Measurements from ENCODE around the gene LRRC8D.
"Not testable (repeated sequence)": the region's sequence is repeated elsewhere in the genome, so short reads cannot be mapped to it uniquely, and the experiment has no call there.

LRRC8D gene

DNA sequence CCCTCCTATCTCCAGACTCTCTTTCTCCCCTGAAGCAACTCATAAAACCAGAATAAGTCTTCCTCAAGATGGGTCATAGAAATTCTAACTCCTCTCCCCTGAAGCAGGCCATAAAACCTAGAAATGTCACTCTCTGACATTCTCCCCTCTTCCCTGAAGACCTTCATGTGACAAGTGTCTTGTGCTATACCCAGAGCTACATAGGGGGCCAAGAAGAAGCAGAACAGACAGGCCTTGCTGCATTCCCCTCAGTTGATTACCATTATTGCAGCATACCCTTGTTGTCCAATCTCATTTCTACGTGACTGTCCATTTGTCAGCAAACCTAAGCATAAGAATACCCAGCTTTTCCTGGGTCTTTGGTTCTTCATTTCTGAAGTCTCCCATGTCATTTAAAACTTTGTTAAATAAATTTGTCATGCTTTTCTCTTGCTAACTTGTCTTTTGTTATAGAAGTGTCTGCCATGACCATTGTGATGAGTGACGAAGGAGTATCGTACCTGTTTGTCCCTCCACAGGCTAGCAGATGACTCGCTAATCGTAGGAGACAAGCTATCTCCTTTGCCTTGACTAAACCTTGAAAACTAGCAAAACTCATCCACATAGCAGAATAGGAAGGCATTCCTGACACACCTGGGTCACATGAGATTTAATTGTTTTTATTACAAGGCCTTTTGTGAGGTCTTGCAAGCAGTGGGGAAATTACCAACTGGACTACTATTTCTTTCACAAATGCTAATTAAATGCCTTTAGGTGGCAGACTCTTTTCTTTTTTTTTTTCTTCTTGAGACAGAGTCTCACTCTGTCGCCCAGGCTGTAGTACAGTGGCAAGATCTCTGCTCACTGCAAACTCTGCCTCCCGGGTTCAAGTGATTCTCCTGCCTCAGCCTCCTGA is 134.7 kb downstream of the LRRC8D start:
- no peak for DNase-seq (ENCODE audit: low spot score)

DNA sequence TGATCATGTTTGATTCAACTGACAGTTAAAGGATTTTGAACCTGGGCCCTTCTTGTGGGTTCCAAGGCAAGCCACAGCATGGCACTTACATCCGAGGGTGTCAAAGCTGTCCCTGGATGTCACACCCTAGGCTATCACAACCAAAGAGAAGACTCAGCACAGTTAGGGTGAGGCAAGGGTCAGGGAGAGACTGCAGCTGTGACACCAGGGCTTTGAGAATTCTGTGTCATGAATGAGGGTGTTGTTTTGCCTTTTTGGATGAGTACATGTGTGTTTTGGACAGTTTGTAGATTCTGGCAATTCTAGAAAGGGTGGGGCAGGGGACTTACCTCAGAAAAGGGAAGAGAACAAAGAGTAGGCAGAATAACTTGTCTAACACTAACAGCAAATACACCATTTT is 136.3 kb downstream of the LRRC8D start:
- DNase-seq (ENCODE audit: low spot score) = no peak

DNA sequence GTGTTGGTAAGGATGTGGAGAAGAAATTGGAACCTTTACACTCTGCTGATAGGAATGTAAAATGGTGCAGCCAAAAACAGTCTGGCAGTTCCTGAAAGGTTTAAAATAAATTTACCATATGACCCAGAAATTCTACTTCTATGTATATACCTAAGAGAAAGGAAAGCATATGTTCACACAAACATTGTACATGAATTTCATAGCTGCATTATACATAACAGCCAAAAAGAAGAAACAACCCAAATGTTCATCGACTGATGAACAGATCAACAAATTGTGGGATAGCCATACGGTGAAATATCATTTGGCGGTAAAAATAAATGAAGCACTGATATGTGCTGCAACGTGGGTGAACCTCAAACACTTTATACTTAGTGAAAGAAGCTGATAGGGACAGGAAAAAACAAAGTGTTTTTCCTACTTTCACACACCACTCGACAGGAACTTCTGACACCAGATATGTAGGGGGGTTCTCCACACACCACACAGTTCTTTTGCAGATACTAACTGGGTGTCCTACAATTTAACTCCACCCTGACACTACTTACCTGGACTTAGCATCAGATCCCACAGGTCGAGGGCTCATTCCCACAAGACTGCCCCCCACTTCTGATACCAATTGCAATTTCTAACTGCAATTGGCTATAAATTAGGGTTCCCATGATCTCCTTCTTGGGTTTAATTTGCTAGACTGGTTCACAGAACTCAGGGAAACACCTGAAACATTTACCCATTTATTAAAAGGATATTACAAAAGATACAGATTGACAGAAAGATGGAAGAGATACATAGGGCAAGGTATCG is 138.2 kb downstream of the LRRC8D start:
- no peak for DNase-seq (ENCODE audit: low spot score)

DNA sequence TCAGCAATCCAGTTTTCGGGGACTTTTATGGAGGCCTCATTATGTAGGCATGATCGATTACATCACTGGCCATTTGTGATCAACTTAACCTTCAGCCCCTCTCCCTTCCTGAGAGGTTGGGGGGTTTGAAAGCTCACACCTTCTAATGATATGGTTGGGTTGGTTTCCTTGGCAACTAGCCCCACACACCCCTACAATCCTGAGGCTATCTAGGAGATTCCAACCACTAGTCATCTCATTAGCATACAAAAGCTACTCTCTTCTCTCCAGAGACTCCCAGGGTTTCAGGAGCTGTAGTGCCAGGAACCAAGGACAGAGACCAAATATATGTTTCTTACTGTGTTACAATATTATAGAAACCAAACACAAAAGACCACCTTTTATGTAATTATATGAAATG is 138.9 kb downstream of the LRRC8D start:
- no peak for DNase-seq (ENCODE audit: low spot score)

DNA sequence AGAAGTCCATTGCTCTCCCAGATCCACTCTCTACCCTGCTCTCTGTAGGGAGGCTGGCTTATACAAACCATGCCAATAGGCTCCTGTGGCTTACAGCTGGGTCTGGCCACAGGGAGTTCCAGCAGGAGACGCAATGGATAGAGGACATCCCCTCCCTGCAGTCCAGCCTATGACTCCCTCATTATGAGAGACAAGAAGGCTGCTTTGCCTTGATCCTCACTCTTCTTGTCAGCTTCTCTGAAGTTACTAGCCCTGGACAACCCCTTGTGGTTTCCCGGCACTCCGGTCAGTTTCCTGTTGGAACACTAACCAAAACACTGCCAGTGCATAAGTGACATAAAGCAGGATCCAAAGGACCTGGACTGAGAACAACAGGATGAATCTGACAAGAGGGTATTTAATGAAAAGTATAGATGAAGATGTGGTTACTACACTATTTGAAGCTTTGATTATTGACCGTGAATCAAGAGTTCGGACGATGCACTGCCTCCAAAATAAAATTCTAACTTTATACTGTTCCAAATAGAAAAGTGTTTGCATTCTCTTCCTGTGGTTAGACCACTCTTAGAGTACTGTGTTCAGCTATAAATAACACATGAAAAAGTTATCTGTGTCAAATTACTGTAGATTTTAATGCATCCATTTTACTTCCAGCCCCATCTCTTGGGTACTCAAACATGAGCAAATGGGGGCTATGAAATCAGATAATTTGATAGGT is 141.4 kb downstream of the LRRC8D start:
- DNase-seq (ENCODE audit: low spot score) = no peak

DNA sequence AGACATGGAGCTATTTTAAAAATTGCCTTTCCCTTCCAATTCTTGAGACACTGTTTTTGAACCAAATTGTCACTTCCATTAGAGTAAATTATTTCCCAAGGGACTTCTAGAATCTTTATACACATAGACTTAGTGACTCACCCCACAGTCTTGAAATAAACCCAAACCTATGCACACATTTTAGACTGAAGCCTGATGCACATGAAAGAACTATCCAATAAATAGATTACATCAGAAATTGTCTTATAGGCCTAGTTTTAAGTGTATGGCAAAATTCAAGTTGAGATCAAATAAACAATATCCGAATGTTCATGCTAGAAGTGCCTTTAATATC is 141.9 kb downstream of the LRRC8D start:
- DNase-seq (ENCODE audit: low spot score) = no peak

DNA sequence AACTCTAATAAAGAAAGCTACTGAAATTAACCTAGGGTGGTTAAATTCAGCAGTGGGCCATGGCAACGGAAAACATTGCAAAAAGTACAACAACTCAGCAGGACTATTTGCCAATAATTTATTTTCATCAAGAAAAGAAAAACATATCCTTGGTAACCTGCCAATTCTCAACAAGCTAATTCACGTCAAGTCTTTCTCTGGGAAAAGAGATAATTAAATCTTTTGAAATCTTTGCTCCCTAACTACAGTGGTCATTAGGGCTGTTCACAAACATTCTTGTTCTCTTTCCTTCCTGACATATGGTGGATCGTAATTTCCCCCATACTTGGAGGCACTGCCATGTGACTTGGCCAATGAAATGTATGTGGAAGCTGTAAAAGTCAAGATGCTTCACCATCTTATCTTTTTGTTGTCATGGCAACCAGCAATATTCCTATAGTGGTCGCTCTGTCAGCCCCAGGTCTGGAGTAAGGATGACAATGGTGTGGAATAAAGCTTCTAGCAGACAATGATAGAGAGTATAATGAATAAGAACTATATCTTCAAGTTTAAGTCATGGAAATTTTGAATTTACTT is 144.4 kb downstream of the LRRC8D start:
- peak; percentile 89 for DNase-seq (ENCODE audit: low spot score)

DNA sequence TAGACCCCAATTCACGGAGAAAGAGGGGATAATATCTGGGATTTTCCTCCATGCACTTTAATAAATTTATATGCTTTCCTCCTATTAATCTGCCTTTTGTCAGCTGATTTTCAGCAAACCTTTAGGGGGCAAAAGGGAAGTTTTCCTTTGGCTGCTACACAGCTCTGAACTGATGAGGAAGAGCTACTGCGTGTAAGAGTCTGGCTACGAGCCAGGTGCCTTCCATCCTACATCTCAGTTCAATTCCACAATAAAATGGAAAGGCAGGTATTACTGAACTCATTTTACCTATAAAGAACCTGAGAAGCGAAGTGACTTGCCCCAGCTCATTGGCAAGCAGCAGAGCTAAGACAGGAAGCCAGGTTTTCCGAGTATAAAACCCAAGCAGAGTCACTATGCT is 145.8 kb downstream of the LRRC8D start:
- no peak for DNase-seq (ENCODE audit: low spot score)

DNA sequence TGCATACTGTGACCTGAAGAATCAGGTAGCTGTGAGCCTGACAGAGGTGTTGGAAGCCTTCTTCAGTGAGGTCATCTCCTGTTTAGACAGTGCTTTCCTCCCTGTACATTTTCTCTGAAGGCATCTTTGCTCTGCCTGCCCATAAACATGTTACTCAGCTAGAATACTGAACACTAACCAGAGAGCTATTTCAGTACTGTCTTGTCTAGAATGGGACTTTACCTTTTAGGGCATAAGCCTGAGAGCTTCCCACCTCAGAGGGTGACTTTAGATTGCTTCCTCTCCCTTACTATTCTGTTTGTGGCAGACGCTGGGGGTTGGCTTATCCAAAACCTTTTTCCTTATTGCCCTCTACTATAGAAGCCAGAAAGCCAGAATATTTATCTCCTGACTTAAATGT is 150.8 kb downstream of the LRRC8D start:
- DNase-seq (ENCODE audit: low spot score) = no peak

DNA sequence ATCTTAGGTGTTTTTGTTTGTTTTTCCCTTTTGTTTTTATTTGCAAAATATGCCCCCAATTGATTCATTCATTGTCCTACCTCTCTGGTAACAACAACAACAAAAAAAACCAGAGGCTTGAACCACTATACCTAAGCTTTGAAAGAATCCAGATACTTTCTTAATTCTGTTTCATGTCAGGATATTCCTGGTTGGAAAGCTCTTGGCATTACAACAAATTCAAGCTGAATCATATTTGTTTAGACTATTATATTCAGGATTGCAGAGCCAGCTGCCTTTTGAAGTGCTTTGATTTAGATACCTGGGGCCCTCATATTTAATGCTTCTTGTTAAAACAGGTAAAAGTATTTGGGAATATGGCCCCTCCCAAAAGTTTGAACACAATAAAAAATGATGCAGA is 151.2 kb downstream of the LRRC8D start:
- no peak for DNase-seq (ENCODE audit: low spot score)

DNA sequence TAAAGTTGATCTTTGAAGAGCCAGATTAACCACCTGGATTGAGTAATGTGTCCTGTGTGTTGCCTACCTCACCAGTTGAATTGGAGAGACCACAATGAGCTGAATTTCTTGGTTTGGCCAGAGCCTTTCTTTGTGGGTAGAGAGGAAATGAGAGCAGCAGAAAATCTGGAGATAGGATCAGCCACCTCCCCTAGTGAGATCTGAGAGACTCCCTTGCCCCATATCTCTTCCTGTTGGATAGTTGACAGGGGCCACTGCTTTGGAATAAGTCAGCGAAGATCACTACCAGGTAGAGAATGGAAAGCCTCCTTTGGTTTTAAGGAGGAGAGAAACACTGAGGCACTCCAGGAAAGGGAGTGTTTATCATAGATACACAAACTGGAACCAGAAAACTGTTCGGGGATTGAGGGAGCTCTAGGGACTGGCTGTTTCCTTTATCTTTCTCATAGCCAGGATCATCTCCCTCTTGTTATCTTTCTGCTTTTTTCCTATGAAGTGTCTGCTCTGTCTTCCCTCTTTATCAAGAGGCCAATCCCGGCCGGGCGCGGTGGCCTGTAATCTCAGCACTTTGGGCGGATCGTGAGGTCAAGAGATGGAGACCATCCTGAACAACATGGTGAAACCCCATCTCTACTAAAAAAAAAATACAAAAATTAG is 152.8 kb downstream of the LRRC8D start:
- no peak for DNase-seq (ENCODE audit: low spot score)

DNA sequence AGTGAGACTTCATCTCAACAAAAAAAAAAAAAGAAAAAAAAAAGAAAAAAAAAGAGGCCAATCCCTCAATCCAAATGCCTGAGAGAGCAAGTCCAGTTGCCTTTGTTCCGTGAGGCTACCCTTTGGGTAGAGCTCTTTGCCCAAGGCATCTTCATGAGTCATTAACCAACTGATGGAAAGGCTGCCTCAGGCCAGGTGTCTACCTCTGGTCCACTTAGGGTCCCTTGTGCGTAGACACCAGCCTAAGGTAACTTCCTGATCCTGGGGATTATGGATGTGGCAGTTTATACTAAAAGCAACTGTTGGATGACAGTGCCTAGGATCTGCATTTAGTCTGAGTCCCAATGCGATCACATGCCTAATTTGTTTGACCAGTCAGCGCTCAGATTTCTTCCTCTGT is 153.4 kb downstream of the LRRC8D start:
- no peak for DNase-seq (ENCODE audit: low spot score)

DNA sequence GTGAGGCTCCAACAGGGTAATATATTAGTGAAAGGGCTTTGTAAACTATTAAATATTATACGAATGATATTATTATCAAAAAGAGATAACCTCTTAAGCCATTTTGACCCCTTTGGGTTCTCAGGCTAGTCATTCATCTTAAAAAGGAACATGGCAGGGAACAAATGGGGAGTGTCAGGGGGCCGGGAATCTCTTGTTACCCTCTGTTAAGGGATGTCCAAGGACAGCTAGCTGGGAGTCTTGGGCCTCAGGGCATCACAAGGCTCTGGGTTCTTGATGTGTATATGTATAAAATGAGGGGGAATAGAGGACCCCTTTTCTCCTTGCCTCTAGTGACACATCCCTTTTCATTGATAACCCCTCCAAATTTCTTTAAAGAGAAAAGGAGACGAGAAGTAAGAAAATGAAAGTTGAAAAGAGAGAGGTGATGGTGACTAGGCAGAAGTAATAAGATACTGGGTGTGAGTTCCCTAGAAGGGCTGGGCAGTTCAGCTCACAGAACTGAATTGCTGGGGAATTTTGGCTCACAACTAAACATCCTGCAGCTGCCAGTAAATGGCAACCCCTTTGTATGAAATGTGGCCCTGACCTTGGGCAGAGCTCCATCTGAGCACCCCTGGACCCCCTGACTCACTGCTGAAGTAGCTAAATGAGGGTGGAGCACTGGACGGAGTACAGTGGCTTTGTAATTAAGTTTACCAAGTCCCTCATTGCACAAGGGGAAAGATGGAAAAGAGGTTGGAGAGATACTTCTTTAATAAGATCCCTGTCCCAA is 154.1 kb downstream of the LRRC8D start:
- no peak for DNase-seq (ENCODE audit: low spot score)

DNA sequence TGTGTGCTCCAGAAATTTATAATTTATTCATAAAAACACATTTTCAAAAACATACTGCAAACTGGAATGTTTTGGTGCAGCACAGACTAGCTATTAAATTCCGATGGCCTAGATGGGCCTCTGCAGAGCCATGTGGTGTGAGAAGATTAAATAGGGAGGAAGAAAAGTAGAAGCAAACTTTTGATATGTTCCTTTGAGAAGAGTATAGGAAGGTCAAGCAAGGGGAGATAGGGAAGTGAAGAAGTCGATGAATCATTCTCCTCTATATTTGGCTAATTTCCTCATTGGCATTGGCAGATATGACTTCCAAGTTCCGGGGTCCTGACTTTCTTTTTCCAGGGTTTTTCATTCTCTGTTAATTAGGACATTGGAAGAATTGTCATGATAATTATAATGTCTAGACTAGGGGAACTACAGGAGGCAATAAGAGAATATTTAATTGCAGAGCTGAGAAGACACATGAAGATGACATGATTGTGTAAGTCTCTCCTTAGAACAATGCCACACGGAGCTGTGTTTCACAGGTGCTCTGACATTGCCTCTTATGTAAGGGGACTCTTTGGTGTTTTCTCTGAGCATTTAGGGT is 154.8 kb downstream of the LRRC8D start:
- no peak for DNase-seq (ENCODE audit: low spot score)

DNA sequence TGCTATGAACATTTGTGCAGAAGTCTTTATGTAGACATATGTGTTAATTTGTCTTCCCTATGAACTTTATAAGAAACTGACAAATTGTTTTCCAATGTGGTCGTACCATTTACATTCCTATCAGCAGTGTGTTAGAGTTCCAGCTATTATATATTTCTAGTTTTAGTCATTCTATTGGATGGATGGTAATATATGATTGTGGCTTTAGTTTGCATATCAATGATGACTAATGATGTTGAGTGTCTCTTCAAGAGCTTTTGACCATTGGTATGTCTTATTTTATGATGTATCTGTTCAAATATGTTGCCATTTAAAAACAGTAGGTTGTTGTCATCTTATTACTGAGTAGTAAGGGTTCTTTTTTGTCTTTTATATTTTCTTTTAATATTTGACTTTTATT is 157.9 kb downstream of the LRRC8D start:
- DNase-seq (ENCODE audit: low spot score) = no peak

DNA sequence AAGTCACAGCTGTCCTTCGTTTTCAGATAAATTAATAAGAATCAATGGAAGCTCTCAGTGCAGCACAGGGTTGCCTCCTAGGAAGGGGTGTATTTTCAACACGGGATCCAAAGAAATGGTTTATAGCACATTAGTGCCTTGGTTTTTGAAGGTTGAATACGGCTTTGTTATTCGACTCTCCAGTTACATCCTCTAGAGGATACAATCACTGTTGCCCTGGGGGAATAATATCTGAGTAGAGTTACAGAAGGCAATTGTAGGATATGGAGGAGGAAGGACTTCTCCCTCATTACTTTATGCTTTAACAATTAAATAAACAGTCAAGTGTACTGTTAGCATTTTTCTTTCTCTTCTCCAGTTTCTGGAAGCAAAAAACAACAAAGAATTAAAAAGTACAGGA is 159.8 kb downstream of the LRRC8D start:
- DNase-seq (ENCODE audit: low spot score) = no peak

DNA sequence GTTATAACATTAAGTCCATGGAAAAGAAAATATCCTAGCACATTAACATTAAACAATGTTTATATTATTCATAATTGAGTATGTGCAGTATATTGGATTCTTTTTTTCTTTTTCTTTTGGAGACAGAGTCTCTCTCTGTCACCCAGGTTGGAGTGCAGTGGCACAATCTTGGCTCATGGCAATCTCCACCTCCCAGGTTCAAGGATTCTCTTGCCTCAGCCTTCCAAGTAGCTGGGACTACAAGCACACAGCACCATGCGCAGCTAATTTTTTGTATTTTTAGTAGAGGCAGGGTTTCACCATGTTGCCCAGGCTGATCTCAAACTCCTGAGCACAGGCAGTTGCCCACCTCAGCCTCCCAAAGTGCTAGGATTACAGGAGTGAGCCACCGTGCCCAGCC is 162.0 kb downstream of the LRRC8D start:
- not testable (repeated sequence) for DNase-seq (ENCODE audit: low spot score)

DNA sequence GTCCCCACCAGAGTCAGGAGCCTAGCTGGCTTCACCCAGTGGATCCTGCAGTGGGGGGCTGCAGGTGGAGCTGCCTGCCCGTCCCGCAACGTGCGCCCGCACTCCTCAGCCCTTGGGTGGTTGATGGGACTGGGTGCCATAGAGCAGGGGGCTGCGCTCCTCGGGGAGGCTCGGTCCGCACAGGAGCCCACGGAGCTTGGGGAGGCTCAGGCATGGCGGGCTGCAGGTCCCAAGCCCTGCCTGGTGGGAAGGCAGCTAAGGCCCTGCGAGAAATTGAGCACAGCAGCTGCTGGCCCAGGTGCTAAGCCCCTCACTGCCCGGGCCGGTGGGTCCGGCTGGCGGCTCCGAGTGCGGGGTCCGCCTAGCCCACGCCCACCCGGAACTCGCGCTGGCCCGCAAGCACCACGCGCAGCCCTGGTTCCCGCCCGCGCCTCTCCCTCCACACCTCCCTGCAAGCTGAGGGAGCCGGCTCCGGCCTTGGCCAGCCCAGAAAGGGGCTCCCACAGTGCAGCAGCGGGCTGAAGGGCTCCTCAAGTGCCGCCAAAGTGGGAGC is 163.8 kb downstream of the LRRC8D start:
- DNase-seq (ENCODE audit: low spot score) = not testable (repeated sequence)

DNA sequence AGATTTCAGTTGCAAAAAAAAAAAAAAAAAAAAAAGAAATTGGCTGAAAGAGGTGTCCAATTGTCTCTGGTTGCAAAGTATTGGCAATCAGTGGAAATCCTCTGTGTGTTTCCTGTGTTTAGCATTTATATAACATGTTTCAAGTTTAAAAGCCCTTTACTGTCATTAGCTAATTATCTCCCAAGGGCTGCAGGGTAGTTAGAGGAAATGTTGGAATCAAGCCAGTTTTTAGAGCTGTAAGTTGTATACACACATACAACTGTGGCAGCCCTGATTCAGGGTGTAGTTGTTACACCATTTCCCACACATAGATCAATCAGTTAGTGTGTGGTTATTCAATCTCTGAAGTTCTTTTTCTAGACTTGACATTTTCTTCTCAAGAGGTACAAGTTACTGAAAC is 165.2 kb downstream of the LRRC8D start:
- DNase-seq (ENCODE audit: low spot score) = no peak

All from SK-N-DZ (cell line).